ENCODE measurements around the gene MYLK.

The MYLK gene

DNA sequence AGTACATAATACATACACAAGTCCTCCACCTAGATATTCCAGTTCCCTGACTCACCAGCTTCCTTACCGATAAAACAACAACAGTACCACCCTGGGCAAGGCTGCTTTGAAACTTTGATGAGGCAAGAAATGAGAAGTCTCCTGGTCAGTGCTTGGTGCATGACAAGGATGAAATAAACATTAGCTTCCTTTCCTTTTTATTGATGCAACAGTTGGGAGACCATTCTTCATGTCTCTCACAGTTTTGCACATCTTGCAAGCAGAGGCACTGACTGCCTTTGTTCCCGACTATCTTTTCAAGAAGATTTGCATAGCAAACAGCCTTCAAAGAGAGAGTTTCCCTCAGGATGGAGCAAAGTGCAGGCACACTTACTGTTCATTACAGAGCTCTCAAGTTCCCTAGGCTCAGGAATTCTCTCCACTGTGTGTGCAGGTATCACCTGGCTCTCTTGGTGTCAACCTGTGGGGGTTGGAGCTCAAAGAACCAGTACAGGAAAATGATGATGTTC is 65.2 kb downstream of the MYLK start:
- no peak for DNase-seq

DNA sequence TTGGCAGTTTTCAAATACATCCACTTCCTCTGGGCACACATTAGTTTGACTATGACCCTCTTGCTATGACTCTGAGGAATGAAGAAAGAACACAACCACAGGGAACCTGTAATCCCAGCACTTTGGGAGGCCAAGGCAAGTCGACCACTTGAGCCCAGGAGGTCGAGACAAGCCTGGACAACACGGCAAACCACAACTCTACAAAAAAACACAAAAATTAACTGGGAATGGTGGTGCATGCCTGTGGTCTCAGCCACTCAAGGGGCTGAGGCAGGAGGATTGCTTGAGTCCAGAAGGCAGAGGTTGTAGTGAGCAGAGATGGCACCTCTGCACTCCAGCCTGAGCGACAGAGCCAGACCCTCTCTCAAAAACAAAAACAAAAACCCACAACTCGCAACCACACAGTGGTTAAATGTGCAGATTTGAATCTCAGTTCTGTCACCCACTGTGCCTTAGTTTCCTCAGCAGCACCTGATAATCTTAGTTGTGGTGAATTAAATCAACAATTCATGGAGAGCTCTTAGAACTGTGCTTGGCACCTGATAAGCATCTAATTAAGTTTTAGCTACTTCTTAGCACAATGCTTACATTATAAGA is 65.7 kb downstream of the MYLK start:
- no peak for DNase-seq

DNA sequence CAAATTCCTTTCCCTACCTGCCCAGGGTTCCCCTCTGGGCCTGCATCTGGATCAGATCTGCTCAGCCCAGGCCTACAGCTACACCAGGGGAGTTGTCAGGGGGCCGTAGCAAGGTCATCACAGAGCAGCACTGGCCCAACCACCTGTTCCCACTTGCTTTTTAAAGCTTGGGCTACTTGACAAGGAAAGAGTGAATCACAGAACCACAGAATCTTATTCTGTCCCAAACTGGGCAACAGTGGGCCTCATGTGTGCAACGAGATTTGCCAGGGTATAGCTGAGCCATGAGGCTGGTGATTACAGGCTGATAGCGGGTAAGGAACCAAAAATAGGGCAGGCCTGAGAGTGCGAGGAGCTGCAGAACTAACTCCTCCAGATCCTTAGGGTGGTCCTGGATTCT is 66.7 kb downstream of the MYLK start:
- DNase-seq: no peak

DNA sequence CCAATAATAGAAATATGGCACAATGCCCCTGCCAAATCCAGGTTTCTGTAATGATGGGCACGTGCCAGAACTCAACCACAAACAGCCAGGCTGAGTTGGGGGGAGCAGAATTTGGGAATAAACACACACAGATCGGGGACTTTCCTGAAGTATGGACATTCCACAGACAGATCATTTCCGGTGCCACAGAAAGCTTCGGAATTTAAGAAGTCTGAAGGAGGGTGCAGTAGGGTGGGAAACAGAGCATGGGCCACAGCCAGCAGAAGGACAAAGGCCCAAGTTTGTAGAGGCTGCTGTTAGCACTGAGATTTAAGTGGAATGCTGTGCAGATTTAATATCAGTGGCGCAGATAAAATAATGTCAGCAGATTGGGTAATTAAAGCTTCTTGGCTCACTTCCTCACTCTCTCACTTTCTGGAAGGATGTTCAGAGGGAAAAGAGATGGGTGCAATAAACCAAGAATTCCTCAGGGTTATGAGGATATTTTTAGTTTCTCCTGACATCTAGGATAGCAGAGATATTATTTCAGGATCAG is 67.4 kb downstream of the MYLK start:
- no peak for DNase-seq

DNA sequence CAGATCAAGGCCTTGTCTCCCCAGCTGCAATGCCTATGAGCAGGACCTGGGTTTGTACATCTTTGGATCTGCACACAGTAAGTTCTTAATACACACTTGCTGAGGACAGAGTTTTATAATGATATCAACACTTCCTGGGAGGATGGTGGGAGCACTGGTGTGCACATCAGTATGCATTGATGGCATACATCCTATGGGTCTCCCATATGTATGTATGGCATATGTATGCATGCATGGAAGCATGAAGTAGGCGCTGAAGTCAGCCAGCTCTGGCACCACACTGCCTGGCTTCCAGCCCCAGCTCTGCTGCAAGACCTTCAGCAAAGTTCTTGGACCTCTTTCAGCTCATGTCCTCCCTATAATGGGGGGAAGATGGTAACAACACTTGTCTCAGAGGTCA is 68.2 kb downstream of the MYLK start:
- DNase-seq: no peak

DNA sequence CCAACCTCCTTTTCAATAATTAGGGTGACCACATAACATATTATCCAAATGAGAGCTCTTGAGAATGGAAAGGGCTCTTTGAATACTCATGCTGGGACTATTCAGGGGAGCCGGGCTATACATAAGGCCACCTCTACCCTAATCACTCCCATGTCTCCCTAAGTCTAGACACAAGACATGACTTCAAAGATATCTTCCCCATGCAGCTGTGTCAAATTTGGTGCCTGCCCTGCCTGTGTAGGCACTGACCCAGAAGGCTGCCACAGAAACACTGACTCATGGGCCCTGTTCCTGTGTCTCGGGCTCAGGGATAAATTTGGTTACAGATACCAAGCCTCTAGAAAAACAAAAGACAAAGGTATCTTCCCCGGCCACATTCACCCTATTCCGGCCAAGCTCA is 70.3 kb downstream of the MYLK start:
- DNase-seq: no peak

DNA sequence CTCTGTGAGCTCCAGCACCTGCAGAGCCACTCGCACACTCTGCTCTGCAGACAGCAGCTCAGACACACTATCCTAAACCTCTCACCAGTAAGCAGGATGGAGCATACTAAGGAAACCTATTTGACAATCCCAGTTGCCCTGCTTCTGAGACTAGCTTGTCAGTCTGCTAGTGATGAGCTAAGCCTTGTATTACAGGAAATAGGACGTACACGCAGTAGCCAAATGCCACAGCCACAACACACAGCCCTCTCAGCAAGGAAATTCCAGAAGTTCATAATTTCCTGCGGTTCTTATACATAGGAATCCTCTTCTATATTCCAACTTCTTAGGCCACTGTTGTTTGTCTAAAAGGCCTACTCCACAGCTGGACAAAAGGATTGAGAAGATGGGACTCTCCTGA is 74.5 kb downstream of the MYLK start:
- no peak for DNase-seq

DNA sequence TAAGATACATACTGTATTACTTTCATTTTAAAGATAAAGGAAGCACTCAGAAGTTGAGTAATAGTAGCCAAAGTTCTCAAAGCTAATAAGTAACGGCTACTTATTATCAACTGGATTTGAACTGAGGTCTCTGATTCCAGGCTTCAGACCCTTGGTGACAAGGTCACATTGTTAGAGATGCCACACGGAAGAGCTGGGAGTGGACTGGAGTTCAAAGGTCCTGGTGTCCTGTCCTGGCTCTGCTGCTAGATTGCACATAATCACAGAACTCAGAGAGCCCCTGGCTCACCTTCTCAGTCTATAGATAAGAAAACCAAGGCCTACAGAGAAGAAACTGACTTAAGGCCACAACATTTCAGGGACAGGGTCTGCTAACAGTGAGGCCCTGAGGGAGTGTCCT is 75.3 kb downstream of the MYLK start:
- no peak for DNase-seq

DNA sequence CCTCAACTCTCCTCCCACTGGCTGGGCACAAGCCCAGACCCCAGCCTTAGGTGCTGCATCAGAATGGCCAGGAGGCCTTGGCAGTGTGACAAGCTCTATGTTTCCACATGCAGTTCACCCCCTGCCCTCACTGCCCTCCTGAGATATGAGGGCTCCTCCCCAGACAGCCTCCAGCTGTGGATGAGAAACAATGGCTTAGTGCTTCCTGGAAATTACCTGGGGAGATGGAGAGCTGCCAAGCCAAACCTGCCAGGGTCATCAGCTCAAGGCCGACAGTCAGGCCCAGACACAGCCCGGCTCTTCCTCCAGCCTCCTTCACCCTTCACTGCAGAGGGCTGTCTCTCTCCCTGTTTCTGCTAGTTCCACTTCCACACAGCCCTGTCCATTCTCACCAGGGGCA is 76.3 kb downstream of the MYLK start:
- no peak for DNase-seq

DNA sequence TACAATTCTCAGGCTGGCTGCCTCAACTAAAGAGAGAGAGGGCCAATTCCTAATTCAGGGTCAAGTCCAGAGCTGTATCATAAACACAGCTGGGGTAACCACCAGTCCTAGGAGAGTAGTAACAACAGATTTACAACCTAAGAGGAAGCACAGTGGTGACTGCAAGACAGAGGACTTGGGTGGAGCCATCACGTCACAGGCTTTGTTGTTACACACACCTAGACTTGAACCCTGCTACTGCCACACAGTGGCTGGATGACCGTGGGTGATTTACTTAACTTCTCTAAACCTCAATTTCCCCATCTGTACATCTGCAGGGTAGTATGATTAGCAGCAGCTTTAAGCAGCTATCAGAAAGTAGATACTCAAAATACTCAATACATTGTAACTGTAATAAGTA is 78.6 kb downstream of the MYLK start:
- DNase-seq: no peak

DNA sequence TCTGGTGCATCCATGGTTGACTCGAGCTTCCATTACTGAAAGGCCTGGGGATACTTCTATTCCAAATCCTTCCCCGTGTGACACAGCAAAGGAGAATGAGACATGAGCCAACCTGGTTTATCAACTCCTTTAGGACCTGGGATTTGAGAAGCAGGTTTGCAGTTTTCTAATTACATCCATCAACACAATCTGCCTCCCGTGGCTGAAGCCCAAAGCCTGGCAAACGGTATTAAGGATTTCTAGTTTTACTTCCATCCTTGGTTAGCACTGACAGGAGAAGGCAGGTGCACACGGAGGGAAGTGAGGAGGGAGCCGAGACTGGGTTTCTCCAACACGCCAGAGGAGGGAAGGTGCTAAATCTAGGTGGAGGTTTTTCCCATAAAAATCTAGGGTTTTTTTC is 79.0 kb downstream of the MYLK start:
- no peak for DNase-seq

DNA sequence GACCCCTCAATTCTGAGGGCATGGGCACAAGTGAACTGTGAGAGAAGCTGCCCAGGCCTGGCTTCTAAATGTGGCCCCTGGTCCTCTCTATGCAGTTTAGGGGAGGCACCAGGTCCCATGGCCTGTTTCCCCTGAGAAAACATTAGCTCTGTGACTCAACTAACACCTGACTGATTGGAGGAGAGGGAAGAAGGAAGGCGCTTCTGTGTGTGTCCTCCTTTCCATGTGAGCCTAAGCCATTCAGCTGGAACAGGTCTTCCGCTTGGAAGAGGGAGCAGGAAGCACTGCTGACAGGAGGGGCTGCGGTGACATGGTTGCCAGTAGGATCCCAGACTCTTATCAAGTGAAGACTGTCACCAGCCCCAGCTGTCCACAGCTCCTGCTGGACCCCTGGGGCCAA is 79.5 kb downstream of the MYLK start:
- DNase-seq: no peak

DNA sequence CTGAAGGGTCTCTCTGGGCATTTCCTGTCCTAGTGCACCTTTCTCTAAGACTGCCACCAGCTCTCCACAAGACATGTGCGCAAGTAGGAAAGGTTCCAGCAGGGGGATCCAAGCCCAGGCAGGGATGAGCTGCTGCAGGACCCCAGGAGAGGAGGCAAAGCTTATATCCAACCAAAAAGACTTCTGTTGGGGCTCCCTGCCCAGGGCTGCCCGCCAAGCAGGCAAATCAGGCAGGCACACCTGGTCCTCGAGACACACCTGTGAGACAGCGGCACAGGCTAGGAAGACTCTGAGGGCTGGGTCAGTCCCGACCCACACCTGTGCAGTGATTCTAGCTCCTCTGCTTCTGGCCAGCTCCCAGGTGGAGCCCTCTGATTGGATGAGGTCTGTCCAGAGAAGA is 80.6 kb downstream of the MYLK start:
- no peak for DNase-seq

DNA sequence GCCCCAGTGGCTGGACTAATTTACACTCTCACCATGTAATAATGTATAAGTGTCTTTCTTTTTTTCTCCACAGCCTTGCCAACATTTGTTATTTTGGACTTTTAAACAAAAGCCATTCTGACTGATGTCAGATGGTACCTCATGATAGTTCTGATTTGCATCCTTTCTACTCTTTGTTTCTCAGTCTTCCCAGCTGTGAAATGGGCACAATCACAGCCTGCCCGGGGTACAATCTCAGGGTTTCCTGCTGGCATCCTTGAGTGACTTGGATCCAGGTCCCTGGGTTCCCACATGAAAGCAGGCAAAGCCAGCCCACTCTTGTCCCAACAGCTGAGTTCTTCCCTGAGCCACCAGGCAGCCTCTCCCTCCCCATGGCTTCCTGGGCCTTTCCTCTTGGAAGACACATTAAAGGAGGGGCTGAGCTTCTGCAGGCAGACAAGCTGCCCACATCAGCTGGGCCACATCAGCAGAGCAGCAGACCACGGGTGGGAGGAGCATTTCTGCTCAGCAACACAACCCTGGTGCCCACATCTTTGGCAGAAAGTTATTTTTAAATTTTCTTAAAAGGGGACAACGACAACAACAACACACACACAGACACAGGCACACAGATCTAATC is 82.0 kb downstream of the MYLK start:
- no peak for DNase-seq

DNA sequence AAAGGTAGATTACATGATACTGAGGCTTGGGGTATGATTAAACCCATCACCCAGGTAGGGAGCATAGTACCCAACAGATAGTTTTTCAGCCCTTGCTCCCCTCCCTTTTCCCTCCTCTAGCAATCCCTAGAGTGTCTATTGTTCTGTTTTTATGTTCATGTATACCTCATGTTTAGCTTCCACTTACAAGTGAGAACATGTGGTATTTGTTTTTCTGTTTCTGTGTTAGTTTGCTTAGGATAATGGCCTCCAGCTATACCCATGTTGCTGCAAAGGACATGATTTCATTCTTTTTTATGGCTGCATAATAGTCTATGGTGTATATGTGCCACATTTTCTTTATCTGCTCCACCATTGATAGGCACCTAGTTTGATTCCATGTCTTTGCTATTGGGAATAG is 82.7 kb downstream of the MYLK start:
- DNase-seq: no peak

DNA sequence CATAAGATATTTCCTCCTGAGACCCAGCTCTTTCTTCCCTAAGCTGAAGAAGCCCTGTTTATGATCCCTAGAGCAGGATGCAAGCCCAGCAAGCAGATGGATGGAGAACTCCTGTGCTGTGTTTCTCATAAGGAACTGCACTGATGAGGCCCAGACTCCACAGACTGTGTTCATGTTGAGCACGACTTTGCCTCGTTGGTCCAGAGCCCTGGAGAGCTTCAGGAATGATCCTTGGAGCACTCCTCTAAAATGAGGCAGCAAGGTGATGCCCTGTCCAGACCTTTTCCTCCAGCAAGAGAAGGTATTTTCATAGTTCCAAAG is 83.8 kb downstream of the MYLK start:
- DNase-seq: no peak

DNA sequence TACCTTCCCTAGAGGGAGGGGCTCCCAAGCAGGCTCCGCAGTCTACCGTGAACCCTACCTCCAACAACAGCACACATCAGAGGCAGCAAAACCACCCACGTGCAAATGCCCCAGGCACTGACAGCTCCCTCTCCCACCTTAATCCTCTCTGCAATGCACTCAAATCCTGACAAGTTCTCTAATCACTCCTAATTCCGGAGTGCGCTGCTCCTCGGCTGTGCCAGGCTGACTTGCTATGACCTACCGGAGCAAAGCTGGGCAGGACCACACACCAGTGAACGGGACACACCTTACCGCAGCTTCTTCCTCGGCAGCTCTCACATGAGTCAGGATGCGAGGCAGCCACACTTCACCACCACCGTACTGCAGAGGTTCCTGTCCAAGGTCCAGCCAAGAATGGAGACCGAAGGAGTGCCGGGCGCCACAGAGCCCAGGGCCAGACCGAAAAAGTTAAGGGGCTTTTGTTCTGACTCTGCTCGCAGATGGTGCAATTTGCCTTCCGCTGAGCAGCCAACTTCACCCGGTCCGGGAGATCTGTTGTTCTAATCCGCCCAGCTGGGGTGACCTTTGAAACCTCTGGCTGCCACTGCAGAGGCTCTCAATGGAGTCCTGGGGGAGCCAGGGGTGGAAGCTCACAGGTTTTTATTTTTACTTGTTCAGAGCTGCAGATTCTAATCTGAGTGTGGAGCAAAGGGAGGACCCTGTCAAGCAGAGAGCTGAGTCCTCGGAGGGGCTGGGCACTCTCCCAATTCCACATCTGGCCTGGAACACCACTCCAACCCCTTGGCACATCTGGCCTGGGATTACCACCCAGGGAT is 84.4 kb downstream of the MYLK start:
- no peak for DNase-seq

DNA sequence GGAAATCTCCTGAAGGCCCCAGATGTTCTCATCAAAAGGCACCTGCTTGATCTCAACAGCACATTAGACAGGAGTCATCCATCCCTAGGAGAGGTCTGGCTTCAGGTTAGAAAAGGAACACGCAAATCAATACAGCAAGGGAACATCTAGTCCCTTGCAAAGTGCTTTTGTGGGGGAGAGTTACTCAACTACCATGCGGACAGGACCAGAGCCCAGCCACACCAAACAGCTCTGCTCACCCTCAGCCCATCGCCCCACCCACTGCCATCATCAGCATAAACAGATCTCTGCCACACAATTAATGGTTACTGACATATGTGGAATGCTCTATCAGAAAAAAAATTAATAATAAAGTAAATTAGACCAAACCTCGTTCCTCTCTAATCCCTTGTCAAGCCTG is 85.6 kb downstream of the MYLK start:
- DNase-seq: no peak

DNA sequence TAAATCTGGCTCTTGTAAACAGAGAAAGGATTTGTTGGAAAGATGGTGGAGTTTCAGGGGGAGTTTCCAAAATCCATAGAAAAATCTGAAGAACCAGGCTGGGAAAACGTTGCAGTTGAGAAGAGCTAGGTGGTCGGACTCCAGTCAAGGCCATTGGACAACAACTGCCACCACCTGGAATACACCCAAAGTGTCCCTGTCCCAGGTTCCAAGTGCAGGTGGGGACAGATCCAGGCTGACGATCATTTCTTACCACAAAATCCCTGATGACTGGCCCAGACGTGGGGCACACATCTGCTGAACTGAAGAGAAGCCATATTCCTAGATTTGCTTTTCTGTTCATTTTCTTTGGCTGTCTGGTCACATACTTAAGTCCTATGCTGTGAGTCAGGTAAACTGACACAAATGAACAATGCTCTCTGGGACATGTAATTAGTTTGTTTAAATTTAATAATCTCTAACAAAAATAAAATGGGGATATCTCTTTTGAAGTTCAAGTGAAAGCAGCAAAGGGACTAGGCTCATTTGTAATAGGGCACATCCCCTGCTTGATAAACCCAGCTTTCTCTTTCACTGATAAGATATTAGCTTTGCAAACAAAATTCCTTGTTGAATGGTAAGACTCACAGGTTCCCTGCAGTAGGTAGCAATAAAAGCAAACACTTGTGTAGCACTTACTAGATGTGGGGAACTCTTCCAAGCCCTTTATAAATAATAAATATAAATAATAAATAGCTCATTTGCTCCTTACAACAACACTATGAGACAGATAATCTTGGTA is 88.5 kb downstream of the MYLK start:
- DNase-seq: no peak

DNA sequence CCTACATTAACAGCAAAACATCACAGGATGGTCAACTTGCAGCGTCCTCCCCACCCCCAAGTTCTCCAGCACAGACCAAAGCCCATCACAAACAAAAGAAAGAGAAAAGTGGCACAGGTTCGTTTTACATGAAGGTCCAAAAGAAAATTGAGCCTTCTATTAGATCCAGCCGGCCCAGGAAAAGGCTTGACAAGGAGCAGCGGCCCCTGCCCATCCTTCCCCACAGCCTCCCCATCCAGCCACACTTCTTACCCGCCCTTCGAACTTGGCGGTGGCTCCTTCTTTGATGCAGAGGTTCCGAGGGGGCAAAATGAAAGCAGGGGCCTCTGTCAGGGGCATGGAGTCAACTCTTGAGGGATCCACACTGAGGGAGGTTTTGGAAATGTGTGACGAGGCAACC is 90.7 kb downstream of the MYLK start:
- DNase-seq: no peak

DNA sequence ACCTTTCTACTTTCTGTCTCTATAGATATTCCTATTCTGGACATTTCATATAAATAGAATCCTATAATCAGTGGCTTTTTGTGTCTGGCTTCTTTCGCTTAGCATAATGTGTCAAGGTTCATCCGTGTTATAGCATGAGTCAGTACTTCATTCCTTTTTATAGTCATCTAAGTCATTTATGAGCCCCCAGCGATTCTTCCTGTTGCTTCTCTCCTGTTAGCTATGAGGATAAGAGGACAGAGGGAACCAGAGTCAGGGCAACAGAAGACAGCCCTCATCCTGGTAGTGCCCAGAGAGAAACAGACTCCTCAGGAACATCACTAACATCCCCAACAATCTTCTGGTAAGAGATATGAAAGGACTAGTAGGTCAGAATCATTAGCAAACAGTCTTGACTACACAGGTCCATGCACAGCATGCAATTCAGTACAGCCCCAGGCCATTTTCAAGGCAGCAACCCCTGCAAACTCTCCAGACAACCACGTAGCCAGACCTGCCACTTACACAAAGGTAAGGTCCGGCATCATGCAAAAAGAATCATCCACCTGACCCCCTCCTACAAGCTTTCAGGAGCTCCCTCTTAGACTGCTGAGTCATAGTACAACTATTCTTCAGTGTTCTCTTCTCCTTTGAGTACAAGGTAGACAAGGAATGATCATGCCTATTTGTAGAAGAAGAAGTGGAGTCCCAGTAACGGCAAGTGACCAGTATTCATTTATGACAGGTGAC is 91.5 kb downstream of the MYLK start:
- no peak for DNase-seq

DNA sequence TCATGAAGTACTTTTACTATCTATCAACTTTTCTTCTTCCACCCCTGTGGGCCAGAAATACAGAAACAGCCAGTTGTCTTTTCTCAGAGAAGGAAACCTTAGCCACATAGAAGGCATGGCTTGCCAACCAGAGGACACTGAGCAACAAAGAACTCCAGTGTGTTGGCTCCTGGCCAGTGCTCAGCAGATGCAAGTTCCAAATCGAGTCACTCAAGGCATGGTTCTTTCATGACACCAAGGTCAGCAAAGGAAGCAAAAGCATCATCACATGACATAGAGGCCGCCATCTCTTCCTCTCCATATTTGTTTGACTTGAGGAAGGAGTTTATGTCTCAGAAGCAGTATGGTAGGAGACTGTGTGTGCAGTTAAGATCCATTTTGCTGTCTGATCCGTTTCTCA is 92.2 kb downstream of the MYLK start:
- DNase-seq: no peak

DNA sequence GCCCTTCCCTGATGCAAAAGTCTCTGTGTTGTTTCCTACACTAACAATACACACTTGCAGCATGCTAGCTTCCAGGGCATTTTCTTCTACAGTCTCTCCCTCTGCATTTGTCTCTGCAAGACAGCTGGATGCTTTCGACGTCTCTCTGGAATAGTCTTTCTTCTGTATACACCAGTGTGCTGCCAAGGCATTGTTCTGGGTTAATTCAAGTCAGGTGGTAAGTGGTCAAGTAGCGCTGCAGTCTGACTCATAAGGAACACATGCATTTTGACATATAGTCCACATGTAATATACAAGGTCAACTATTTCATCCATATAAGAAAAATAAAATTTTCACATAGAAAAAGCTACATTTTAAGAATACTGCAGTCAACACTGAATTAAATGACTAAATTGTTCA is 92.7 kb downstream of the MYLK start:
- no peak for DNase-seq

Data from NCI-H510A (cell line).